ENCODE data around the gene ATOSA.

GRCh38 chr15:52649686-52650085 lies 29.5 kb downstream of the ATOSA start:
- TF ChIP-seq POLR2A (IDR thresholded peaks at IDR 0.05; ENCODE audit: low read depth, low read length) (no peak), TAF1 (IDR thresholded peaks at IDR 0.05; ENCODE audit: low read depth, low read length) (no peak), POLR2AphosphoS5 (IDR thresholded peaks at IDR 0.05; ENCODE audit: low read depth, low read length) (no peak), SPI1 (IDR thresholded peaks at IDR 0.05; ENCODE audit: low read depth, low read length) (no peak), POU2F2 (IDR thresholded peaks at IDR 0.05; ENCODE audit: low read depth, low read length) (no peak)
